GM08714 (cell line): ENCODE results near the gene HSD17B1.

Source experiments
- H3K4me3 ChIP-seq: fragments of 200-500 bp; sonication (Bioruptor generic); 2 replicates; pipeline ENCODE4 v1.5.1; 2014; ENCODE audit warnings: mild to moderate bottlenecking, low read length, inconsistent platforms
- ZNF274 ChIP-seq: IDR thresholded peaks from 2 replicates; pipeline ENCODE4 v1.6.1; 2012; ENCODE audit warnings: mild to moderate bottlenecking, low read depth, low read length

The HSD17B1 gene

DNA sequence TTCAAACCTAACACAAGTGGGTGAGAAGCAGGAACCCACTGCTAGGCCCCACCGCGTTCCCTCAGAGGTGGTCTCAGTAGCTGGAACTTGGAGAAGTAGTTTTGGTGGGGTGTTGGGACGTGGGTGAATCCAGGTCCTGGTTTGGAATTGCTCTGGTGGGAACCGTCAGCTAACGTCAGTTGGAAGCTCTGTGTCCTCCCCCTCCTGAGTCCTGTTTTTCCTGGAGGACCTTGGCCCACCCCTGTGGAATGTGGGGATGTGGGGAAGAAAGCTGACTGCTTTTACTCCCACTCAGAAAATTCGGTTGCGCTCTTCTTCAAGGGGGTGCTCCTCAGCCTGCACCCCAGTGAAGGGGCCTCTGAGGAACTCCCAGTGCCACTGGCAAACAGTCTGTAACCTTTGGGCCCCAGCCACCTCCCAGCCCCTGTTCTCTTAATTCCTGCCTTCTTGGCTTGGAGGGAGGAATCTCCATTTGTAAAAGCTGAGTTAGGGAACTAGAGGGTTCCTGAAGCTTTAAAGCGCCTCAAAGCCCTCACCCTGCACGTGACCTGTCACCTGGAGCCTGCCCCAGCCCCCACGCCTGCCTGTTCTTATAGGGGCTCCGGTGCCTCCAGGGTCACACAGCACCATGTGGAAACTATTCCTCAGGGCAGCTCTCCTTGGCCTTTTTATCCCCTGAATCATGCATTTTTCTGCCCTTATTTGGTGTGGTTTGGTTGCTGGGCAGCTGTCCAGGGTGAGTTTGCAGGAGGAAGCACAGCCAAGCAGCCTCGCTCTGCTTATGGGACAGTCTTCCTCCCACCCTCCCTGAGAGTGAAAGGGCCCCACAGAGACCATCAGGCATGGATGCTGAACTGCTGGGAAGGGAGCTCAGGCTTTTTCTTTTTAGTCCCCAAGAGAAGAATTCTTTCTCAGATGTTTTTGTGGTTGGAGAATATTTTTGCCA, 32.9 kb upstream of the HSD17B1 start:
- H3K4me3 ChIP-seq: no peak overlapping the region
- no peak for TF ChIP-seq ZNF274

DNA sequence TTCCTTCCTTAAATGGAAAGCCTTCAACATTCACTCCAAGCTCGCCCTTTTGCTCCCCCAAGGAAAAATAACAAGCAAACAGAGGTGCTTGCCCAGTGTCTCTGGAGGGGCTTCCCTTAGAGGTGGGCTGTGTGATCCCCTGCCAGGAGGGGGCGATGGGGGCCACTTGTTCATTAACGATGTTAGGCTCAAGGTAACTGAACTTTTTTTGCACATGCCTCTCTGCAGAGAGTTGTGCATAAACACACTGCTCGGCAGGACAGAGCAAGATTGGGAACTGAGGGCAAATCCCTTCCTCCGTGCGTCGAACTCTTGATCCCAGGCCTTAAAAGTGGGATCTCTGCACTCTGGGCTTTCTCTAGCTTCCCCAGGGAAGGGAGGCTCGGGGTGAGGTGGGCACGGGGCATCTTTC, 32.2 kb upstream of the HSD17B1 start:
- no peak for TF ChIP-seq ZNF274
- no peak overlapping the region for H3K4me3 ChIP-seq

DNA sequence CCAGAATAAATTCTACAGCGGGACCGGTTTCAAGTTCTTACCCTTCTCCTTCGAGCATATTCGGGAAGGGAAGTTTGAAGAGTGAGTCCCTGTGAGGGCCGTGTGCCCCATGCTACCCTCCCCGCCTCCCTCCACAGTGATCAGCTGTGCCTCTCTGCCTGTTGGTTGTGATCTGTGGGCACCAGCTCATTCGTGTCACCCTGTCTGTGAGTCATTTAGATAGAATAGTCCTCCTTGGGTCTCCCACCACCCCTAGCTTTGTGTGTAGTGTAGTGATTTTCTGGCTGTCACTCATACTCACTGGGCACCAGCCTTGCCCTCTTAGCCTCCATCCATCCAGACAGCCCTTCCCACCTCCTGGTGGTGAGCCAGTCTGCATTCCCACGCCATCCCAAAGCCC, 31.7 kb upstream of the HSD17B1 start:
- H3K4me3 ChIP-seq: no peak overlapping the region
- no peak for TF ChIP-seq ZNF274

DNA sequence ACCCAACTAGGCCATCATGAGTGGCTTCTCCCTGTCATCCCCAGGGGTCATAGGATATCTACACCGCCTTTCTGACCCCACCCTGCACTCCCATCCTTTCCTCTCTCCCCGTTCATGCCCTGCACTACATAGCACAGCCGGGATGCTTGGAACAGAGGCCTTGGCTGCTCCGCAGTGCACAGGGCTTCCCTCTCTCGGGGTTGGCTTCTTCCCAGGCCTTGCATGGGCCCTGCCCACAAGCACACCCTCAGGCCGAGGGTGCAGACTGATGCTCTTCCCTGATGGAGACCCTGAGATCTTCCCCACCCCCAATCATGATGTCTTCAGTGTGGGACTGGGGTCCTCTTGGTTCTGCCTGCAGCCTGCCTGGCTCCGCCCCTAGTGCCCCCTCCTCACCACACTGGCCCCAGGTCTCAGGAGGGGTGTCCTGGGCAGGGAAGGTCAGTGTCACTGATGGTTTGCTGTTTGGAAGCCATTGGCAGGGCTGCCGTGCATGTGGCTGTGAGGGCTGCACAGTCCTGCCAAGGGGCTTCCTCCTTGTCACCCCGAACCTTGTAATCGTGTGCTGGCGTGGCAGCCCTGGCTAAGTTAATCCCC, 31.0 kb upstream of the HSD17B1 start:
- H3K4me3 ChIP-seq: no peak overlapping the region
- TF ChIP-seq ZNF274: no peak

DNA sequence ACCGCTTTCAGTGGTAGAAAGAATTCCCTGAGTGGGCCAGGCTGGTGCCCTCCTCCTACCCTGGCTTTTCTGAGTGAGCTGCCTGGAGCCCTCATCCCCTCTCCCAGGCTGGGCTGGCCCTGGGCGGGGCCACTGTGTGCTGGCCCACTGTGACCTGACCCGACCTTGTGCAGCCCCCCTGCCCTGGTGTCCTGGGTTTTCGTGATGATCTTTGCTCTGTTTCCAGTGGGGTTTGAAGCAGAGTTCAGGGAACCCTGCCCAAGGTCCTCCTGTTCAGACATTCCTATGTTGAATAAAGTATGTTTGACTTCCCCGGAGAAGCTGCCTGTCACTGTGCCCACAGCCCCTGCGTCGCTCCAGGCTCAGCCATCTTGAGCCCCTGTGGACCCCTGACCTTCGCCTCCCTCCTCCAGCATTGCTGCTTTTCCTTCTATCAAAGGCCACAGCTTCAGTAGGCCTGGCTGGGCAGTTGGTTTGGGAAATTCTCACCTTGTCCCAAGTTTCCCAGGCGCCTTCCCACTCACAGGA, 30.4 kb upstream of the HSD17B1 start:
- H3K4me3 ChIP-seq: no peak overlapping the region
- no peak for TF ChIP-seq ZNF274

DNA sequence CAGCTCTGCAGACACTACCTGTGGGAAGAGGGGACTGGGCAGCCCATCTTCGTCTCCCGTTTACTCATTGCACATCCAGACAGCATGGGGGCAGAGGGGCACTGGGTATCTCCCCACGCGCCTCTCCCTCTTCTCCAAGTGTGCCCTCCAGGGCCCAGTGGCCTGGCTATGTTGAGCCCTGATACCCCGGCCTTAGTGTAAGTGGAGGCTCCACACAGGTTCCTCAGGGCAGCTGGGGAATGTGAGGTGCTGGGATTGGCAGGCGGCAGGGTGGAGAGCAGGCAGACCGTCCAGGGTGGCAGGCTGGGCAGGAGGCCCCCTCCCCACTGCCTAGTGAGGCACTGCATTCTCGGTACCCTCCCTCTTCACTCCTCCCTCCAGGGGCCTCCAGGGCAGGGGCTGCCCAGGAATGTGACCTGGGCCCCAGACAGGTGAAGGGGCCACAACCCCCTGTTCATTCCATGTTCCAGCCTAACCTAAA, 29.9 kb upstream of the HSD17B1 start:
- no peak overlapping the region for H3K4me3 ChIP-seq
- no peak for TF ChIP-seq ZNF274

DNA sequence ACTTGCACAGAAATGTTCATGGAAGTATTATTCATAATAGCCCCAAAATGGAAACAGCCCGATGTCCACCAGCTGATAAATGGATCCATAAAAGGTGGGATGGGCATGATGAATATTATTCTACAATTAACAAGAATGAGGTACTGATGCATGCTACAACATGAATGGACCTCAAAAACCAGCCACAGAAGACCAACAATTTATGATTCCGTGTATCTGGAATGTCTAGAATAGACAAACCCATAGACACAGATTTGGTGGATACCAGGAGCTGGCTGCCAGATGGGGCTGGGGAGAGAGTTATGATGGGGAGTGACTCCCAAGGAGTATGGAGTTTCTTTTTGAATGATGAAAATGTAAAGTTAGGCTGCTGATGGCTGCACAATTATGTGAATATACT, 27.5 kb upstream of the HSD17B1 start:
- no peak for TF ChIP-seq ZNF274

DNA sequence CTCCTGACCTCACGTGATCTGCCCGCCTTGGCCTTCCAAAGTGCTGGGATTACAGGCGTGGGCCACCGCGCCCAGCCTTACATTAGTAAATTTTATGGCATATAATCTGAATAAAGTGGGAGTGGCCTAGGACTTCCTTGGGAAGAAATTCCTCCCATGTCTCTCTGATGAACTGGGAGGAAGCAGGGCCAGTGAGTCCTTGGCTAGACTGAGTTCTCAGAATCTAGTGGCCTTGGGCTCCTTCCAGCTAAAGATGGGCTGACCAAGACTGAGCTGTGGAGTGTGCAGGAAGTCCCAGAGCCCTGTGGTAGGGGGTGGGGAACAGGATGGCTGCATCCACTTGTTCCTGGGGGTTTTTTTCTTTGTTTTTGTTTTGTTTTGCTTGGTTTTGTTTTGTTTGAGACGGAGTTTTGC, 26.7 kb upstream of the HSD17B1 start:
- no peak overlapping the region for H3K4me3 ChIP-seq
- no peak for TF ChIP-seq ZNF274

More for the DNA sequence above, 27.5 kb upstream of the HSD17B1 start:
- no peak overlapping the region for H3K4me3 ChIP-seq

DNA sequence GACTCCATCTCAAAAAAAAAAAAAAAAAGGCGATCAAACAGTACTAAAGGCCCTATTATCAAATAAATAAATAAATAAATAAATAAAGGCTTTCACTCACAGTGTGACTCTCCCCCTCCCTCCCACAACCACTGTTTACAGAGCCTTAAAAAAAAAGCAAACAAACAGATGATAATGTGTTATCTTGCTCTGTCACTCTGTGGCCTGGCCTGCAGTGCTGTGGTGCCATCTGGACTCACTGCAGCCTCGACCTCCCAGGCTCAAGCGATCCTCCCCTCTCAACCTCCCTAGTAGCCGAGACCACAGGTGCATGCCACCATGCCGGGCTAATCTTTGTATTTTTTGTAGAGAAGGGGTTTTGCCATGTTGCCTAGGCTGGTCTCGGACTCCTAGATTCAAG, 24.8 kb upstream of the HSD17B1 start:
- TF ChIP-seq ZNF274: no peak
- no peak overlapping the region for H3K4me3 ChIP-seq

DNA sequence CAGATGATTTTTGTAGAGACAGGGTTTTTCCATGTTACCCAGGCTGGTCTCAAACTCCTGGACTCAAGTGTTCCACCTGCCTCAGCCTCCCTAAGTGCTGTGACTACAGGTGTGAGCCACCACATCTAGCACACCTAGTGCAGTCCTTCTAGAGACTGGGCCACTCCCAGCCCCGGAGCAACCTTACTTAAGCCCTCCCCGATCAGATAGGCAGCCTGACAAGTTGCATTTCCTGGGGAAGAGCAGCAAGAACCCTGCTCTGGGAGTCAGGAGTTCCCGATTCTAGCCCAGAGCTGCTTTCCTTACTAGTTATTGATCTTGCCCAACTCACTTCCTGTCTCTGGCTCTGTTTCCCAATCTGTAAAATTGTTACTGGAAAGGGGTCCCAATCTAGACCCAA, 23.7 kb upstream of the HSD17B1 start:
- no peak overlapping the region for H3K4me3 ChIP-seq
- TF ChIP-seq ZNF274: no peak

DNA sequence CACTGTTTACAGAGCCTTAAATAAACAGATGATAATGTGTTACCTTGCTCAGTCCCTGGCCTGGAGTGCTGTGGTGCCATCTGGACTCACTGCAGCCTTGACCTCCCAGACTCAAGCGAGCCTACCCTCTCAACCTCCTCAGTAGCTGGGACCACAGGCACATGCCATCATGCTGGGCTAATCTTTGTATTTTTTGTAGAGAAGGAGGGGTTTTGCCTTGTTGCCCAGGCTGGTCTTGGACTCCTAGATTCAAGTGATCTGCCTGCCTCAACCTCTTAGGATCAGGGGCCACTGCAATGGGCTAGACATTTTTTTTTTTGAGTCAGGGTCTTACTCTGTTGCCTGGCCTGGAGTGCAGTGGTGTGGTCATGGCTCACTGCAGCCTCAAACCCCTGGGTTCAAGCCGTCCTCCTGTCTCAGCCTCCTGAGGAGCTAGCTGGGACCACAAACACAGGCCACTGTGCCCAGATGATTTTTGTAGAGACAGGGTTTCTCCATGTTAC, 21.7 kb upstream of the HSD17B1 start:
- H3K4me3 ChIP-seq: no peak overlapping the region
- no peak for TF ChIP-seq ZNF274

DNA sequence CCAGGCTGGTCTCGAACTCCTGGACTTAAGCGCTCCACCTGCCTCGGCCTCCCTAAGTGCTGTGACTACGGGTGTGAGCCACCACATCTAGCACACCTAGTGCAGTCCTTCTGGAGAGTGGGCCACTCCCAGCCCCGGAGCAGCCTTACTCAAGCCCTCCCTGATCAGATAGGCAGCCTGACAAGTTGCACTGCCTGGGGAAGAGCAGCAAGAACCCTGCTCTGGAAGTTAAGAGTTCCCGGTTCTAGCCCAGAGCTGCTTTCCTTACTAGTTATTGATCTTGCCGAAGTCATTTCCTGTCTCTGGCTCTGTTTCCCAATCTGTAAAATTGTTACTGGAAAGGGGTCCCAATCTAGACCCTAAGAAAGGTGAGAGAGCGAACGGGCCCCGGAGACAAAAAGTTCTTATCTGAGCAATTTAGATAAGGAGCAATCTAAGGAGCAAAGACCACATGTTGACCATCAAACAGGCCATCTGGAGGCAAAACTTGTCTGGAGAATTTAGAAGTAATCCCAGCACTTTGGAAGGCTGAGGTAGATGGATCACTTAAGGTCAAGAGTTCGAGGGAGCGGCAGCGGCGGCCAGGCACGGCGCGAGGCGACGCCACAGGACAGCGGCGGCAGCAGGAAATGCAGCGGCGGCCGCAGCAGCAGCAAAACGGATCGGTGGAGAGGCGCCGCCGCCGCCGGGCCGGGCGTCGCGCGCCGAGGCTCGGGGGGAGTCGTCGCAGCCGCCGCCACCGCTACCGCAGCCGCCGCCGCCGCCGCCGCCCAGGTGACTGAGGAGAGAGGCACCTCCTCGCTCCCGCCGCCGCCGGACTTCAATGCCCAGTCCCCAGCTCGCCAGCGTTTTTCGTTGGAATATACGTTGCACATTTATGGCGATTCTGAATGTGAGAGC, 21.0 kb upstream of the HSD17B1 start:
- H3K4me3 ChIP-seq: peak overlapping the region; percentile 58; the same call in 1 of the 2 replicates
- no peak for TF ChIP-seq ZNF274

DNA sequence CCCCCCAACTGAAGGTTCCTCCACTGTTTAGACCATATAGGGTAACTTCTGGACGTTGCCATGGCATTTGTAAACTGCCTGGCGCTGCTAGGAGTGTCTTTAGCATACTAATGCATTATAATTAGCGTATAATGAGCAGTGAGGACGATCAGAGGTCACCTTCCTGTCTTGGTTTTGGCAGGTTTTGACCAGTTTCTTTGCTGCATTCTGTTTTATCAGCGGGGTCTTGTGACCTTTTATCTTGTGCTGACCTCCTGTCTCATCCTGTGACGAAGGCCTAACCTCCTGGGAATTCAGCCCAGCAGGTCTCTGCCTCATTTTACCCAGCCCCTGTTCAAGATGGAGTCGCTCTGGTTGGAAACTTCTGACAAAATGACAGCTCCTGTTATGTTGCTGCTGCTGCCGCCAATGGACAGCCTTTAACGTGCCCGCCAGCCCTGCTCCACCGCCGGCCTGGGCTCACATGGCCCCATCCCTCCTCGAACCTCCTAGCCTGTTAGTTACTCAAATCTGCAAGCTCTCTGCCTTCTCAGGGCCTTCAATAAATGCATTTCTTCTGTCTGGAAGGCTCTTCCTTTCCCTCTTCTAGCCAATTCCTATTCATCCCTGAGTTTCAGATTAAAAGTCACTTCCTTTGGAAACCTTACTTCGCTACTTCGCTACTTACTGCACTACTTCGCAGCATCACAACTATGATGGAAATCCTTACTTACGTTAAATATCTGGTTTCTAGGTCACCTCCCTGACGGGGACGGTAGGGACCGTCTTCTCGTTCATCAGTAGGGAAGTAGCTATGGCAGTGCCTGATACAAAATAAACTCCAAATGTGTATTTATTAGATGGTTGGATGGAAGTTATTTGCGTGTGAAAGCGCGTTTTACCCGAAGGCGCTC, 17.3 kb upstream of the HSD17B1 start:
- H3K4me3 ChIP-seq: peak overlapping the region; percentile 81
- no peak for TF ChIP-seq ZNF274
